HCT116 (cell line): ENCODE results near the gene PRKG2.

Experiments used
- CTCF ChIP-seq, 3 experiments: fragments of 200-600 bp in 1 of 3; sonication (generic) in 1 of 3; IDR thresholded peaks in 2 of 3; conservative IDR thresholded peaks in 1 of 3; 2 replicates each; pipeline ENCODE4 v1.5.1; 2012 to 2017; ENCODE audit warnings: low read depth in 2 of 3, low read length in 2 of 3, antibody characterized with exemption in 1 of 3, borderline replicate concordance in 1 of 3, control low read depth in 1 of 3, mild to moderate bottlenecking in 1 of 3, mixed read lengths in 1 of 3, mixed run types in 1 of 3, moderate library complexity in 1 of 3; ENCODE audit not compliant: insufficient read depth in 1 of 3
- MAX ChIP-seq: IDR thresholded peaks from 2 replicates; pipeline ENCODE4 v1.6.1; 2012

GRCh38 chr4:81148576-81148975, 66.4 kb downstream of the PRKG2 start:
- TF ChIP-seq CTCF (IDR thresholded peaks at IDR 0.05 in 2 of 3, conservative IDR thresholded peaks at IDR 0.05 in 1 of 3; ENCODE audit: borderline replicate concordance in 1 of 3, insufficient read depth in 1 of 3, low read depth in 2 of 3, low read length in 2 of 3) (no peak), MAX (no peak)
